SU-DHL-6 (cell line): Measurements from ENCODE around the gene XPO6.

Experiments used
- H2AFZ ChIP-seq: fragments of 200-600 bp; sonication (generic); 2 replicates; pipeline ENCODE4 v1.6.1; 2014; ENCODE audit warnings: low read depth, mild to moderate bottlenecking, moderate library complexity, mixed read lengths, antibody characterized with exemption, low read length; ENCODE audit not compliant: severe bottlenecking
- H3F3A ChIP-seq: fragments of 200-600 bp; shearing (Covaris generic); 2 replicates; pipeline ENCODE4 v1.6.0; 2016; ENCODE audit warnings: antibody characterized with exemption, mild to moderate bottlenecking; ENCODE audit not compliant: insufficient read depth
- H3K27ac ChIP-seq: fragments of 200-600 bp; sonication (generic); 2 replicates; pipeline ENCODE4 v1.5.1; 2016; ENCODE audit warnings: low read depth, mild to moderate bottlenecking, low read length, moderate library complexity, mixed read lengths
- H3K27me3 ChIP-seq: fragments of 200-600 bp; sonication (generic), shearing (Covaris generic); 2 replicates; pipeline ENCODE4 v1.6.0; 2014; ENCODE audit warnings: mild to moderate bottlenecking, low read length
- H3K36me3 ChIP-seq: fragments of 200-600 bp; sonication (generic); 2 replicates; pipeline ENCODE4 v1.6.1; 2014; ENCODE audit warnings: mild to moderate bottlenecking, low read length, mixed read lengths
- H3K4me2 ChIP-seq: fragments of 300-600, 200-600 bp; shearing (Covaris generic), sonication (generic); 2 replicates; pipeline ENCODE4 v1.6.0; 2014; ENCODE audit warnings: low read length, low read depth, mild to moderate bottlenecking; ENCODE audit not compliant: poor library complexity, severe bottlenecking
- H3K4me3 ChIP-seq: fragments of 200-600 bp; sonication (generic); 2 replicates; pipeline ENCODE4 v1.5.1; 2014; ENCODE audit warnings: antibody characterized with exemption, low read length, mild to moderate bottlenecking, mixed read lengths; ENCODE audit not compliant: insufficient read depth, poor library complexity, severe bottlenecking
- H3K79me2 ChIP-seq: fragments of 200-600 bp; sonication (generic); 2 replicates; pipeline ENCODE4 v1.6.1; 2014; ENCODE audit warnings: mild to moderate bottlenecking, low read length, moderate library complexity; ENCODE audit not compliant: insufficient read depth
- H3K9ac ChIP-seq: fragments of 200-600 bp; sonication (generic); 2 replicates; pipeline ENCODE4 v1.7.0; 2014; ENCODE audit warnings: mild to moderate bottlenecking, low read length
- H3K9me2 ChIP-seq: fragments of 200-600 bp; sonication (generic); replicated peaks from 2 replicates; pipeline ENCODE4 v1.6.1; 2014; ENCODE audit warnings: low read length; ENCODE audit not compliant: insufficient read depth
- H3K9me3 ChIP-seq: fragments of 200-600 bp; sonication (generic); 2 replicates; pipeline ENCODE4 v1.6.1; 2014; ENCODE audit warnings: low read length, mixed read lengths; ENCODE audit not compliant: insufficient read depth
- H4K20me1 ChIP-seq: fragments of 200-600 bp; sonication (generic); 2 replicates; pipeline ENCODE4 v1.6.1; 2014; ENCODE audit warnings: low read depth, mild to moderate bottlenecking, antibody characterized with exemption, low read length, moderate library complexity, mixed read lengths
- CTCF ChIP-seq: fragments of 200-600 bp; sonication (generic); IDR thresholded peaks from one replicate; pipeline ENCODE4 v1.5.1; 2017; ENCODE audit warnings: antibody characterized with exemption, mild to moderate bottlenecking, low read length, moderate library complexity; ENCODE audit not compliant: insufficient read depth, poor library complexity, severe bottlenecking
- EZH2phosphoT487 ChIP-seq: fragments of 200-600 bp; sonication (generic), shearing (Covaris generic); conservative IDR thresholded peaks from 2 replicates; pipeline ENCODE4 v1.6.1; 2018; ENCODE audit warnings: mild to moderate bottlenecking, antibody characterized with exemption, low read length, moderate library complexity, mixed read lengths

XPO6 gene

GRCh38 chr16:28096983-28097899 lies 114.5 kb downstream of the XPO6 start:
- TF ChIP-seq EZH2phosphoT487 = no peak
- no peak for TF ChIP-seq CTCF
- H2AFZ ChIP-seq = no peak overlapping the region
- no peaks in the 10 kb centered on the region for H3K27me3 ChIP-seq
- H4K20me1 ChIP-seq = no peaks in the 10 kb centered on the region
- H3K4me2 ChIP-seq = no peak overlapping the region
- H3K9me3 ChIP-seq = no peaks in the 10 kb centered on the region
- H3K36me3 ChIP-seq = no peaks in the 10 kb centered on the region
- H3K4me3 ChIP-seq = no peak overlapping the region
- no peaks in the 10 kb centered on the region for H3F3A ChIP-seq
- no peak overlapping the region for H3K27ac ChIP-seq
- H3K79me2 ChIP-seq = no peaks in the 10 kb centered on the region
- H3K9me2 ChIP-seq = no peaks in the 10 kb centered on the region
- no peak overlapping the region for H3K9ac ChIP-seq

- no peaks in the 10 kb centered on the region for H3K9me2 ChIP-seq
- no peak overlapping the region for H3K9ac ChIP-seq
- no peaks in the 10 kb centered on the region for H3K9me3 ChIP-seq
- TF ChIP-seq EZH2phosphoT487 = no peak
- no peak for TF ChIP-seq CTCF
- H3K4me2 ChIP-seq = no peak overlapping the region
- H2AFZ ChIP-seq = no peak overlapping the region
- H3K27ac ChIP-seq = no peak overlapping the region
- H4K20me1 ChIP-seq = no peaks in the 10 kb centered on the region
- no peaks in the 10 kb centered on the region for H3K79me2 ChIP-seq
- H3K27me3 ChIP-seq = no peaks in the 10 kb centered on the region
- H3K36me3 ChIP-seq = no peaks in the 10 kb centered on the region
- no peak overlapping the region for H3K4me3 ChIP-seq
- 0 out of 2 replicates have a peak, but pooled peaks cover 3% of the 10 kb centered on the region for H3F3A ChIP-seq
Measured at GRCh38 chr16:28093385-28093725, 118.4 kb downstream of the XPO6 start.

GRCh38 chr16:28092721-28093384 lies 118.9 kb downstream of the XPO6 start:
- no peak overlapping the region for H3K9ac ChIP-seq
- H3K9me2 ChIP-seq = no peaks in the 10 kb centered on the region
- H3K36me3 ChIP-seq = no peaks in the 10 kb centered on the region
- H3K27me3 ChIP-seq = no peaks in the 10 kb centered on the region
- H3K9me3 ChIP-seq = no peaks in the 10 kb centered on the region
- 0 out of 2 replicates have a peak, but pooled peaks cover 3% of the 10 kb centered on the region for H3F3A ChIP-seq
- no peak overlapping the region for H2AFZ ChIP-seq
- no peaks in the 10 kb centered on the region for H3K79me2 ChIP-seq
- no peak overlapping the region for H3K27ac ChIP-seq
- TF ChIP-seq EZH2phosphoT487 (no peak), CTCF (no peak)
- H3K4me3 ChIP-seq = no peak overlapping the region
- H3K4me2 ChIP-seq = no peak overlapping the region
- no peaks in the 10 kb centered on the region for H4K20me1 ChIP-seq
